Adrenal gland (tissue), 5 donors: Measurements from ENCODE around the gene RIT2.

Source experiments
- CTCF ChIP-seq, 6 experiments: fragments of 450-650 bp in 4 of 6; fragments of 200-600 bp in 2 of 6; sonication (generic) in 1 of 6; IDR thresholded peaks; 1 replicate in 5 of 6; 2 replicates in 1 of 6; pipeline versions ENCODE4 v1.5.1 to v1.8.0; 2016 to 2021; ENCODE audit warnings: antibody characterized with exemption in 6 of 6, mild to moderate bottlenecking in 2 of 6, moderate library complexity in 1 of 6
- POLR2A ChIP-seq, 2 donors: fragments of 450-650 bp; IDR thresholded peaks; one replicate each; pipeline ENCODE4 v1.6.1; 2017; ENCODE audit warnings: antibody characterized with exemption in 2 of 2, mild to moderate bottlenecking in 2 of 2, moderate library complexity in 1 of 2
- donor health status: DM: no; HTN: no; CAD: no.

- TF ChIP-seq CTCF (IDR thresholded peaks at IDR 0.05) (no peak), POLR2A (IDR thresholded peaks at IDR 0.05) (no peak)
These were observed 47.9 kb downstream of the RIT2 start for GRCh38 chr18:43067570-43067969.
